ENCODE data around the gene SFRP5. TPM values are rescaled to one million over a fixed set of nuclear protein-coding genes. Genes with fewer than 3 reads are reported as not detected.

The SFRP5 gene
- total RNA-seq, 2 donors from 2014 or later = 0.41 to 1.8 TPM

DNA sequence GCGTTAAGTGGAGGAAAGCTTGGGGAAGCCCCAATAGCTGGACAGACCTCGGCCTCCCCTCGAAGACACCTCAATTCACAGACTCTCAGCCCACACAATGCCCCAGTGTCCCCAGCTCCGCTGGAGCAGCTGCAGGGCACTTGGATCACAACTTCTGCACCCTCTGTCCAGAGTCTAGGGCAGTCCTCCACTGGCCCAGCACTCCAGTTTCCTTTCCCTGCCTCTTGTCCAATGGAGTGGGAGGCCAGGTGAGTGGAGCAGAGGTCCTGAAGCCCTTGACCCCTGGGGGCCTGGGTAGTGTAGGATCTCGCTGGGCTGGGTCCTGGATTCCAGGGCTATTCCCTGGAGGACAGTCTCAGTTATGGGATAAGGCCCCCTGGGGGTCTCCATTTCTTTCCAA lies 11.9 kb downstream of the SFRP5 start:
- no peak for DNase-seq (ENCODE audit: low spot score)
- no peaks in the 10 kb centered on the region for H3K9me3 ChIP-seq
- no peak overlapping the region for H3K4me3 ChIP-seq
- no peaks in the 10 kb centered on the region for H3K27me3 ChIP-seq (replicated peaks; ENCODE audit: insufficient read depth)
- TF ChIP-seq, protein P1, sequence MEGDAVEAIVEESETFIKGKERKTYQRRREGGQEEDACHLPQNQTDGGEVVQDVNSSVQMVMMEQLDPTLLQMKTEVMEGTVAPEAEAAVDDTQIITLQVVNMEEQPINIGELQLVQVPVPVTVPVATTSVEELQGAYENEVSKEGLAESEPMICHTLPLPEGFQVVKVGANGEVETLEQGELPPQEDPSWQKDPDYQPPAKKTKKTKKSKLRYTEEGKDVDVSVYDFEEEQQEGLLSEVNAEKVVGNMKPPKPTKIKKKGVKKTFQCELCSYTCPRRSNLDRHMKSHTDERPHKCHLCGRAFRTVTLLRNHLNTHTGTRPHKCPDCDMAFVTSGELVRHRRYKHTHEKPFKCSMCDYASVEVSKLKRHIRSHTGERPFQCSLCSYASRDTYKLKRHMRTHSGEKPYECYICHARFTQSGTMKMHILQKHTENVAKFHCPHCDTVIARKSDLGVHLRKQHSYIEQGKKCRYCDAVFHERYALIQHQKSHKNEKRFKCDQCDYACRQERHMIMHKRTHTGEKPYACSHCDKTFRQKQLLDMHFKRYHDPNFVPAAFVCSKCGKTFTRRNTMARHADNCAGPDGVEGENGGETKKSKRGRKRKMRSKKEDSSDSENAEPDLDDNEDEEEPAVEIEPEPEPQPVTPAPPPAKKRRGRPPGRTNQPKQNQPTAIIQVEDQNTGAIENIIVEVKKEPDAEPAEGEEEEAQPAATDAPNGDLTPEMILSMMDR (IDR thresholded peaks at IDR 0.05) = no peak
- peaks cover 28% of the 10 kb centered on the region for H3K36me3 ChIP-seq
- ATAC-seq (ENCODE audit: insufficient number of reproducible peaks, low FRiP score, low read depth) = no peak
- H3K4me1 ChIP-seq (ENCODE audit: control insufficient read depth in 1 of 2, low read depth in 2 of 2) = no peaks in the 10 kb centered on the region
- no peak overlapping the region for H3K27ac ChIP-seq

DNA sequence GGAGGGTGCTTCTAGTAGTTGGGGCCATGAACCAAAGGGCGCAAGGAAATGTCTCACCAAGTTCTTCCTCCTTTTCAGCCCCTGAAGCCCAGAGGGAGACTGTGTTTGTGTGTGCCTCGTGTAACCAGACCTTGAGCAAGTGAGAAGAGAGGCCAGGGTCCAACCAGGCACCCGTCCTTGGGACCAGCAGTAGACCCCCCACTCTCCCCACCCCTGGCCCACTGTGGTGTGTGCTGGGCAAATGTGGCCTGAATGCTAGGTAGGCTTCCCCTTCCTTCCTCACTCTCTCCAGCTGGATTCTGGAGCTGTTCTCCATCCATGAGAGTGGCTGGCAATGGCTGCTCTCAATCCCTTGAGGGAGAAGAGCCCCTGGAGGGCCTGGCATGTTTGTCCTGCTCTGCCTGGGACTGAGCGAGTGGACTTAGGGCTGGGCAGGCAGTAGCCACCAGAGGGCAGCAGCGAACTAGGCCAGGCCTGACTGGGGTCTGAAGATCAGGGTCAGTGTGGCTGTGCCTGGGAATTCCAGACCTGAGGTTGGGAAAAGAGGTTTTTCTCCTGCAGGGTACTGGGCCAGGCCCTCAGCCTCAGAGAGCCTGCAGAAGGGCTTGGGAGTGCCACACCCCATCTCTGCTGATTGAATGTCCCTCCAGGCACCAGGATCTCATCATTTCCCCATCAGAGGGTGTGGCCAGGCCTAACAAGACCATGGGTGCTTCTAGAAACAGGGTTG lies 12.5 kb downstream of the SFRP5 start:
- TF ChIP-seq, protein P1 (IDR thresholded peaks at IDR 0.05) = peak; percentile 65
- Histone ChIP-seq H3K27ac (no peak overlapping the region), H3K27me3 (replicated peaks; ENCODE audit: insufficient read depth) (no peaks in the 10 kb centered on the region), H3K36me3 (peaks cover 33% of the 10 kb centered on the region), H3K9me3 (no peaks in the 10 kb centered on the region), H3K4me3 (no peak overlapping the region), H3K4me1 (ENCODE audit: control insufficient read depth in 1 of 2, low read depth in 2 of 2) (no peaks in the 10 kb centered on the region)
- DNase-seq (ENCODE audit: low spot score) = no peak
- ATAC-seq (ENCODE audit: insufficient number of reproducible peaks, low FRiP score, low read depth) = no peak

DNA sequence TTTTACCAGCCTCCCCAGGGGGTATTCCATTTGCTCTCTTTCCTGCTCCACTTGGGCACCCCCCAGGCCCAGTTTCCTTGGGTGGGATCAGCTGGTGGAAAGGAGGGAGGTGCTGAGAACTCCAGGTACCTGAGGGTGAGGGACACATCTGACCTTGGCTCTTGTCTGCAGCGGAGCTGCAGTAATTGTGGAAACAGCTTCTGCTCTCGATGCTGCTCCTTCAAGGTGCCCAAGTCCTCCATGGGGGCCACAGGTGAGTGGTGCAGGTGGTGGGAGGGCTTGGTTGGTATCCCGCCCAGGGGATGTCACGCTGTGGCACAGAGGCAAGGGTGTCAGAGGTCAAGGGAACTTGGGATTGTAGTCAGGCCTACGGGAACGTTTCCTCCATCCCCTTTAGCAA lies 14.3 kb downstream of the SFRP5 start:
- H3K4me3 ChIP-seq = no peak overlapping the region
- H3K9me3 ChIP-seq = no peaks in the 10 kb centered on the region
- no peak for ATAC-seq (ENCODE audit: insufficient number of reproducible peaks, low FRiP score, low read depth)
- TF ChIP-seq, protein P1 (IDR thresholded peaks at IDR 0.05) = no peak
- no peak overlapping the region for H3K27ac ChIP-seq
- H3K4me1 ChIP-seq (ENCODE audit: control insufficient read depth in 1 of 2, low read depth in 2 of 2) = no peaks in the 10 kb centered on the region
- H3K36me3 ChIP-seq = peaks cover 48% of the 10 kb centered on the region
- DNase-seq (ENCODE audit: low spot score) = no peak
- no peaks in the 10 kb centered on the region for H3K27me3 ChIP-seq (replicated peaks; ENCODE audit: insufficient read depth)

DNA sequence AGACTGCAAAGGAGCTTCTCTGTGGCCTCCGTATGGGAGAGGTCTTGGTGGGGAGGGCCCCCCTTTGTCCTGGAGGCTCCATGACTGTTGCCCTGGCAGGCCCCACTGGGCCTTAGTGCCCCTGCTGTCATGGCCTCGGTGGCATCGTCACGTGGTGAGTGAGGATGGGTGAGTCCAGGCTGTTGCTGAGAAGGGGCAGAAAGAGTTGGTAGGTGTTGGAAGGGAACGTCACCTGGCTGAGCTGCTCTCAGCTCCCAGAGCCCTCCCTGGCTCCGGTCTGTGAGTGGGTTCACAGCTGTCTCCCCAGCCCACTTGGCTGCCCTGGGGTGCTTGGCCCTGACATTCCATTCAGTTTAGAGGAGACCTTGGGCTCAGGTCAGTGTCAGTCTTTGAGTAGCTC lies 16.1 kb downstream of the SFRP5 start:
- no peak for DNase-seq (ENCODE audit: low spot score)
- peaks cover 63% of the 10 kb centered on the region for H3K36me3 ChIP-seq
- ATAC-seq (ENCODE audit: insufficient number of reproducible peaks, low FRiP score, low read depth) = no peak
- H3K9me3 ChIP-seq = no peaks in the 10 kb centered on the region
- TF ChIP-seq, protein P1 (IDR thresholded peaks at IDR 0.05) = no peak
- H3K27ac ChIP-seq = no peak overlapping the region
- no peaks in the 10 kb centered on the region for H3K4me1 ChIP-seq (ENCODE audit: control insufficient read depth in 1 of 2, low read depth in 2 of 2)
- no peaks in the 10 kb centered on the region for H3K27me3 ChIP-seq (replicated peaks; ENCODE audit: insufficient read depth)
- no peak overlapping the region for H3K4me3 ChIP-seq

DNA sequence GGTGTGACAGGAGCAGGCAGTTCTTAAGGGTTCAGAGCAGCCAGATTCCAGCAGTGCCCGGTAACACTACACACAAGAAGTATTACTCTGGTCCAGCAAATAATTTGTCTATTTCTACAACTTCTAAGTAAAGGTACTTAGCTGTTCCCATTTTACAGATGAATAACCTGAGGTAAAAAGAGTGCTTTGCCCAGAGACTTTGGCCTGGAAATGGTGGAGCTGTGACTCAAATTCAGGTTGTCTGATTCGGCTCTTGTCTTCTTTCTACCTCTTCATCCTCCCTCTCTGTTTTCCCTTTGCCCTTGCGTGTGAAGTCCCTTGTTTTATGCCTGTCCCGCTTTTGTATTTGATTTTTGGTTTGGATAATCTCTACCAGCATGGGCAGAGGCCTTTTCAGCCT lies 17.1 kb downstream of the SFRP5 start:
- Histone ChIP-seq H3K27ac (no peak overlapping the region), H3K27me3 (replicated peaks; ENCODE audit: insufficient read depth) (no peaks in the 10 kb centered on the region), H3K4me3 (no peak overlapping the region), H3K36me3 (peaks cover 73% of the 10 kb centered on the region), H3K4me1 (ENCODE audit: control insufficient read depth in 1 of 2, low read depth in 2 of 2) (no peaks in the 10 kb centered on the region), H3K9me3 (no peaks in the 10 kb centered on the region)
- no peak for DNase-seq (ENCODE audit: low spot score)
- TF ChIP-seq, protein P1 (IDR thresholded peaks at IDR 0.05) = no peak
- no peak for ATAC-seq (ENCODE audit: insufficient number of reproducible peaks, low FRiP score, low read depth)
